Sigmoid colon (tissue), 4 donors: ENCODE data around the gene ENO2.

Source experiments
- CTCF ChIP-seq, 4 experiments: fragments of 450-650 bp in 3 of 4; fragments of 200-600 bp in 1 of 4; IDR thresholded peaks; one replicate each; pipeline ENCODE4 v1.5.1; 2016 to 2019; ENCODE audit warnings: antibody characterized with exemption in 4 of 4, mild to moderate bottlenecking in 3 of 4, moderate library complexity in 2 of 4
- EP300 ChIP-seq, 4 donors: sonication (generic); formaldehyde crosslinking; IDR thresholded peaks; one replicate each; pipeline ENCODE4 v1.6.1; 2017; ENCODE audit warnings: antibody characterized with exemption in 4 of 4
- POLR2A ChIP-seq, 2 donors: fragments of 450-650 bp; IDR thresholded peaks; one replicate each; pipeline ENCODE4 v1.6.1; 2016; ENCODE audit warnings: antibody characterized with exemption in 2 of 2, mild to moderate bottlenecking in 2 of 2, moderate library complexity in 2 of 2
- POLR2AphosphoS5 ChIP-seq, 4 donors: sonication (generic); formaldehyde crosslinking; IDR thresholded peaks; one replicate each; pipeline ENCODE4 v1.6.1; 2017; ENCODE audit warnings: antibody characterized with exemption in 4 of 4

DNA sequence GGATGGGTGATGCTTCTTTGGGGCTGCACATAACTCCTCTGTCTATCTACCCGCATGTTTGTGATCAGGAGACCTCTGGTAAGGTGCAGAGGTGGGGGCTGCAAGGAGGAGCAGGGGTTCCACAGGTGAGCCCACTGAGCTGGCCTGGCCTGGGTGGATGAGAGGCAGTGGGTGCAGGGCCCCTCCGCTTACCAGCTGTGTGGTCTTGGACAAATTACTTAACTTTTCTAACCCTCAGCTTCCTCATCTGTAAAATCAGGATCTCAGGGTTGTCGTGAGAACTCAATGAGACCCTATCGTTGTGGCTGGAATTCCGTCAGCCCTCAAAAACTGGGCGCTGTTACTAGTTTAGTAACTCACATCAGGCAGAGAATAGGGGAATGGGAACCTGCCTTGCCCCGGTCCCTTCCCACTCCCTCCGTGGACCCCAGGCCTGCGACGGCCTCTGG lies 44.3 kb downstream of the ENO2 start:
- no peak for TF ChIP-seq POLR2A (IDR thresholded peaks at IDR 0.05)
- no peak for TF ChIP-seq CTCF (IDR thresholded peaks at IDR 0.05)
- no peak for TF ChIP-seq POLR2AphosphoS5 (IDR thresholded peaks at IDR 0.05)
- TF ChIP-seq EP300 (IDR thresholded peaks at IDR 0.05), result no peak
